IMR-90 (cell line): ENCODE results near the gene FTL.

Experiments
- CEBPB ChIP-seq: IDR thresholded peaks from 2 replicates; pipeline ENCODE4 v1.6.1; 2012; ENCODE audit warnings: low read depth, low read length, improper control_type of control experiment
- CTCF ChIP-seq: conservative IDR thresholded peaks from 2 replicates; pipeline ENCODE4 v1.5.1; 2012; ENCODE audit warnings: mild to moderate bottlenecking, low read depth, low read length, improper control_type of control experiment
- FOS ChIP-seq: fragments of 150-350 bp; IDR thresholded peaks from 2 replicates; pipeline ENCODE4 v1.6.1; 2016; ENCODE audit warnings: low read depth, low read length
- MAZ ChIP-seq: IDR thresholded peaks from 2 replicates; pipeline ENCODE4 v1.6.1; 2012; ENCODE audit warnings: low read depth, mild to moderate bottlenecking, low read length, improper control_type of control experiment, moderate library complexity, borderline replicate concordance
- MXI1 ChIP-seq: IDR thresholded peaks from 2 replicates; pipeline ENCODE4 v1.6.1; 2012; ENCODE audit warnings: low read depth, mild to moderate bottlenecking, low read length, moderate library complexity, borderline replicate concordance
- POLR2A ChIP-seq: IDR thresholded peaks from 2 replicates; pipeline ENCODE4 v1.6.1; 2012; ENCODE audit warnings: mild to moderate bottlenecking, low read depth, low read length
- RAD21 ChIP-seq: IDR thresholded peaks from 2 replicates; pipeline ENCODE4 v1.6.1; 2012; ENCODE audit warnings: low read length, improper control_type of control experiment
- SMC3 ChIP-seq: fragments of 150-350 bp; IDR thresholded peaks from 2 replicates; pipeline ENCODE4 v1.6.1; 2016; ENCODE audit warnings: low read depth, mild to moderate bottlenecking, antibody characterized with exemption, low read length, moderate library complexity
- USF2 ChIP-seq: fragments of 150-350 bp; IDR thresholded peaks from 2 replicates; pipeline ENCODE4 v1.6.1; 2017; ENCODE audit warnings: mild to moderate bottlenecking, antibody characterized with exemption, low read length, low read depth

- TF ChIP-seq POLR2A = no peak
- TF ChIP-seq CTCF = no peak
- TF ChIP-seq USF2 = no peak
- no peak for TF ChIP-seq SMC3
- TF ChIP-seq CEBPB = no peak
- no peak for TF ChIP-seq MXI1
- TF ChIP-seq FOS = no peak
- TF ChIP-seq RAD21 = no peak
- no peak for TF ChIP-seq MAZ
Measured at GRCh38 chr19:48921721-48922500, 43.2 kb upstream of the FTL start.
